Measurements from ENCODE around the gene HINT3. TPM values are rescaled to one million over a fixed set of nuclear protein-coding genes. Genes with fewer than 3 reads are reported as not detected.
A peak's percentile ranks its signal among the peaks of the same experiment; 100 is the strongest.

Gene HINT3
- total RNA-seq, 2 donors from 2014 or later: 8.8 to 14.5 TPM

- intact Hi-C loops (cut with DNase I): no loop called here
- no peak overlapping the region for H3K4me3 ChIP-seq
- no peaks in the 10 kb centered on the region for H3K27me3 ChIP-seq
Observed at GRCh38 chr6:125995972-125996580, 39.5 kb downstream of the HINT3 start.

GRCh38 chr6:126002755-126003679 is 46.4 kb downstream of the HINT3 start:
- H3K4me1 ChIP-seq: no peaks in the 10 kb centered on the region
- H3K9me3 ChIP-seq: peaks cover 0 to 3% (median 0%) of the 10 kb centered on the region in 3 donors
- no peak overlapping the region for H3K27ac ChIP-seq
- TF ChIP-seq CTCF (IDR thresholded peaks at IDR 0.05): no peak
- no peak for TF ChIP-seq POLR2A (IDR thresholded peaks at IDR 0.05)
- H3K36me3 ChIP-seq (replicated peaks in 1 of 2; ENCODE audit: insufficient read depth in 1 of 2, low read depth in 2 of 2): peaks cover 0 to 10% of the 10 kb centered on the region in 2 donors
- intact Hi-C loops (cut with DNase I): no loop called here
- no peak for DNase-seq
- no peaks in the 10 kb centered on the region for H3K27me3 ChIP-seq
- no peak for ATAC-seq
- WGBS, 2 donors: 87 to 90% methylated on average over 8 of the region's 8 CpGs
- no peak overlapping the region for H3K4me3 ChIP-seq

More at GRCh38 chr6:125995972-125996580, 39.5 kb downstream of the HINT3 start:
- Histone ChIP-seq H3K27ac (no peak overlapping the region), H3K9me3 (no peaks in the 10 kb centered on the region), H3K36me3 (replicated peaks in 1 of 2; ENCODE audit: insufficient read depth in 1 of 2, low read depth in 2 of 2) (peaks cover 3 to 4% of the 10 kb centered on the region in 2 donors), H3K4me1 (peaks cover 17% of the 10 kb centered on the region)
- TF ChIP-seq CTCF (IDR thresholded peaks at IDR 0.05) (peak; percentile 73 to 94 (median 90)), POLR2A (IDR thresholded peaks at IDR 0.05) (no peak)
- ATAC-seq (peak; percentile 92), DNase-seq (peak; percentile 44 to 61 (median 58))
- 3% methylated on average over 8 of the region's 8 CpGs for WGBS, 2 donors

GRCh38 chr6:126007800-126008199 is 51.2 kb downstream of the HINT3 start:
- no peak overlapping the region for H3K27ac ChIP-seq

GRCh38 chr6:126010040-126010439 is 53.5 kb downstream of the HINT3 start:
- Histone ChIP-seq H3K27me3 (no peaks in the 10 kb centered on the region), H3K36me3 (replicated peaks in 1 of 2; ENCODE audit: insufficient read depth in 1 of 2, low read depth in 2 of 2) (peaks cover 0 to 24% of the 10 kb centered on the region in 2 donors), H3K27ac (no peak overlapping the region), H3K4me3 (no peak overlapping the region), H3K4me1 (no peaks in the 10 kb centered on the region), H3K9me3 (peaks cover 0 to 3% (median 0%) of the 10 kb centered on the region in 3 donors)
- ATAC-seq (no peak), DNase-seq (no peak)
- no peak for TF ChIP-seq POLR2A (IDR thresholded peaks at IDR 0.05)
- 74 to 76% methylated on average over 4 of the region's 4 CpGs for WGBS, 2 donors
- intact Hi-C loops (cut with DNase I): no loop called here

More at GRCh38 chr6:126007800-126008199, 51.2 kb downstream of the HINT3 start:
- intact Hi-C loops (cut with DNase I): no loop called here
- Histone ChIP-seq H3K9me3 (peaks cover 0 to 3% (median 0%) of the 10 kb centered on the region in 3 donors), H3K36me3 (replicated peaks in 1 of 2; ENCODE audit: insufficient read depth in 1 of 2, low read depth in 2 of 2) (peaks cover 0 to 22% of the 10 kb centered on the region in 2 donors), H3K4me3 (no peak overlapping the region), H3K4me1 (no peaks in the 10 kb centered on the region), H3K27me3 (no peaks in the 10 kb centered on the region)
- no peak for TF ChIP-seq POLR2A (IDR thresholded peaks at IDR 0.05)
- TF ChIP-seq CTCF (IDR thresholded peaks at IDR 0.05): no peak
- ATAC-seq (no peak), DNase-seq (no peak)

GRCh38 chr6:126015863-126016262 is 59.3 kb downstream of the HINT3 start:
- no peak overlapping the region for H3K4me3 ChIP-seq
- 93 to 100% methylated on average over 1 of the region's 1 CpG for WGBS, 2 donors
- intact Hi-C loops (cut with DNase I): no loop called here

More at GRCh38 chr6:126015863-126016262, 59.3 kb downstream of the HINT3 start:
- ATAC-seq (no peak), DNase-seq (no peak)
- Histone ChIP-seq H3K4me1 (no peaks in the 10 kb centered on the region), H3K9me3 (no peaks in the 10 kb centered on the region), H3K36me3 (replicated peaks in 1 of 2; ENCODE audit: insufficient read depth in 1 of 2, low read depth in 2 of 2) (peaks cover 0 to 18% of the 10 kb centered on the region in 2 donors), H3K27ac (no peak overlapping the region), H3K27me3 (no peaks in the 10 kb centered on the region)
- TF ChIP-seq CTCF (IDR thresholded peaks at IDR 0.05): no peak
- no peak for TF ChIP-seq POLR2A (IDR thresholded peaks at IDR 0.05)

Measured in body of pancreas (tissue), 4 donors.